ENCODE data around the gene ZFP28.

GRCh38 chr19:56538761-56539263 is at the start of gene ZFP28:
- no peak for TF ChIP-seq CTCF (IDR thresholded peaks at IDR 0.05; ENCODE audit: low read depth, low read length, poor library complexity, severe bottlenecking)
- TF ChIP-seq EZH2phosphoT487 (IDR thresholded peaks at IDR 0.05; ENCODE audit: borderline replicate concordance, low read length), result no peak
